ENCODE data around the gene S100A4.

- TF ChIP-seq, protein P1, sequence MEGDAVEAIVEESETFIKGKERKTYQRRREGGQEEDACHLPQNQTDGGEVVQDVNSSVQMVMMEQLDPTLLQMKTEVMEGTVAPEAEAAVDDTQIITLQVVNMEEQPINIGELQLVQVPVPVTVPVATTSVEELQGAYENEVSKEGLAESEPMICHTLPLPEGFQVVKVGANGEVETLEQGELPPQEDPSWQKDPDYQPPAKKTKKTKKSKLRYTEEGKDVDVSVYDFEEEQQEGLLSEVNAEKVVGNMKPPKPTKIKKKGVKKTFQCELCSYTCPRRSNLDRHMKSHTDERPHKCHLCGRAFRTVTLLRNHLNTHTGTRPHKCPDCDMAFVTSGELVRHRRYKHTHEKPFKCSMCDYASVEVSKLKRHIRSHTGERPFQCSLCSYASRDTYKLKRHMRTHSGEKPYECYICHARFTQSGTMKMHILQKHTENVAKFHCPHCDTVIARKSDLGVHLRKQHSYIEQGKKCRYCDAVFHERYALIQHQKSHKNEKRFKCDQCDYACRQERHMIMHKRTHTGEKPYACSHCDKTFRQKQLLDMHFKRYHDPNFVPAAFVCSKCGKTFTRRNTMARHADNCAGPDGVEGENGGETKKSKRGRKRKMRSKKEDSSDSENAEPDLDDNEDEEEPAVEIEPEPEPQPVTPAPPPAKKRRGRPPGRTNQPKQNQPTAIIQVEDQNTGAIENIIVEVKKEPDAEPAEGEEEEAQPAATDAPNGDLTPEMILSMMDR (IDR thresholded peaks at IDR 0.05) = no peak
- no peak for TF ChIP-seq POLR2AphosphoS5 (IDR thresholded peaks at IDR 0.05; ENCODE audit: insufficient read depth in 1 of 2, low read depth in 1 of 2)
- no peak for TF ChIP-seq POLR2A (IDR thresholded peaks at IDR 0.05)
Measured at GRCh38 chr1:153531638-153532037, 14.0 kb downstream of the S100A4 start.

Data from vagina (tissue), 2 donors.